ENCODE measurements around the gene FREM3.

DNA sequence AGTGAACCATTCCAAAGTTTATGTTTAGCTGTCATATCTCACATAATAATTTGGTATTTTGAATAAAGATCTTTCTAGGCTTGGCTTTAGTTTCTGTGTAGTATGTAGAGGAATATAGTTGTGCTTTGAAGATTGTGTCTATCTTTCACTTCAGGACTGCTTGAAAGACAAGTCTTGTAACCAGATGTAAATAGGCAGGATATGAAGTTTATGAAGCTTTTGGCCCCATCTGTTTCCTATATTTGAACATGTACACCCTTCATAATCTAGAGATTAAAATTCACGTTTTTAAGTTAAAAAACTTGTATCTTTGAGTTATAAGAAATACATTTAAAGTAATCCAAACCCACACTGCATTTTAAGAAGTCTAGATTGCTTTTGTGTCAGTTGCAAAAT, 11.7 kb upstream of the FREM3 start:
- TF ChIP-seq POLR2A (IDR thresholded peaks at IDR 0.05; ENCODE audit: low read depth, low read length) (no peak), POLR2AphosphoS5 (IDR thresholded peaks at IDR 0.05; ENCODE audit: low read depth, low read length) (no peak)

All from GM12892 (cell line).